NCI-H2227 treated with DMSO at 0.1 percent for 48 hours (cell line): Measurements from ENCODE around the gene THAP10.

Experiments
- DNase-seq: peaks from one replicate; lab custom pipeline; 2025; lab: John Stamatoyannopoulos, UW

Gene THAP10

DNA sequence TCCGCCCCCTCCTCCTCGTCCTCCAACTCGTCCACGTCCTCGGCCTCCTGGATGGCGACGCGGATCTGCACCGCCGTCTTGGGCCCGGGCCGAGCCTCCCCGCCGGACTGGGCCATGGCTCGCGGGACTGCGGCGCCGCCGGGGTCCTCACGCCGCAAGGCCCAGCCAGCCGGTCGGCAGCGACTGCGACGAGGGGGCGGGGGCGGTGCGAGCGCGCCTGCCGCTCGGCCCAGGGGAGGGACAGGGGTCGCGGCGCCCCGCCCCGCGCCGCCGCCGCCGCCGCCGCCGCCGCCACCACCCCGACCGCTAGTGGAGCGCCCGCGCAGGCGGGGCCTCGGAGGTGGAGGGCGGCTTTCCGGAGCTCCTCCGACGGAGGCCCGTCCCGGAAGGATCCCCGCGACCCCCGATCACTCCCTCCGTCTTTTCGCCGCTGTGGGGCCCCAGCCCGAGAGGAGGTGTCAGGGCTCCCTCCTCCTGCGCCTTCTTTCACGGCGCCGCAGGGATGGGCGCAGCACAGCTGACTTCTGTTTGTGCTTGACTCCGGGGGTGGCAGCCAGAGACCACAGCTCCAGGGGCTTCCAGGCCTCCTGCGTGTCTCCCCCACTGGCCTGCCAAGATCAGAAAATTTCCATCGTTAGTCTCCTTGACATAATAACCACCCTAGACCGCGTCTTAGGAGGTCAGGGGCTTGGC, 38.1 kb downstream of the THAP10 start, which contains the start of gene LARP6:
Gene LARP6, minus strand, starts transcription at position 185 of the 693 bp plus-strand sequence. Its CDS starts 69 bp downstream, at position 116.
- peak; percentile 11 for DNase-seq

DNA sequence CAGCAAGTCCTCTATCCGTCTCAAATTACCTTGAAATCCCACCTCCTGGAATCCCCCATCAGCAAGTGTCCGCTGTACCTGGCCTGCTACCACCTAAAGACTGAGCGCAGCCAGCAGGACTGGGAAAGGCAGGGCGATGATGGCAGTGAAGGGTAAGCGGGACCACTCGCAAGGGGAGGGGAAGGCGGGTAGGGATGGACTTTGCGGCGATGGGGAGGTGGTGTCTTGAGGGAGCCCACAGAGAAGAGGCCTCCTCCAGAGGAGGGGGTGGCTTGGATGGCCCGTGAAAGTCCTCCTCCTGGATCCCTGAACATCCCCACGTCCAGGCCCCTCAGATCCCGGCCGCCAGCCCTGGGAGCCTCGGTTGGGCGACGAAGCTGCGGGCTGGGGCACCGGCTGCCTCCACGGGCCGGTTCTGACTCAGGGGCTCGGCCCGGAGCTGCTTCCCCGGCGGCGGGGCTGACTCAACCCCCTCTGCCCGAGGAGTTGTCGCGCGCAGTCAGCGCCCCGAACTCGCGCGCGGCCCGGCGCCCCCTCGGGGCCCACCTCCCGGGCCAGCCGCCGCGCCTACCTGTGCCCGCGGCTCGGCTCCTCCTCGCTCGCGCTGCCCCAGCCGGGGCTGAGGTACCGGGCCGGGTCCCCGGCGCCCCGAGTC, 38.8 kb downstream of the THAP10 start:
- peak; percentile 14 for DNase-seq

- no peak for DNase-seq
Measured at GRCh38 chr15:70852501-70853317, 39.5 kb downstream of the THAP10 start.

- DNase-seq, result no peak
Measured at GRCh38 chr15:70851889-70852288, 40.3 kb downstream of the THAP10 start.

GRCh38 chr15:70845602-70846360, 46.5 kb downstream of the THAP10 start:
- no peak for DNase-seq

- DNase-seq, result no peak
Measured at GRCh38 chr15:70837476-70837875, 54.8 kb downstream of the THAP10 start.

- DNase-seq, result no peak
Measured at GRCh38 chr15:70835841-70836240, 56.4 kb downstream of the THAP10 start.

GRCh38 chr15:70835415-70835814, 56.8 kb downstream of the THAP10 start:
- DNase-seq, result no peak

- DNase-seq, result no peak
Measured at GRCh38 chr15:70834999-70835398, 57.2 kb downstream of the THAP10 start.

DNA sequence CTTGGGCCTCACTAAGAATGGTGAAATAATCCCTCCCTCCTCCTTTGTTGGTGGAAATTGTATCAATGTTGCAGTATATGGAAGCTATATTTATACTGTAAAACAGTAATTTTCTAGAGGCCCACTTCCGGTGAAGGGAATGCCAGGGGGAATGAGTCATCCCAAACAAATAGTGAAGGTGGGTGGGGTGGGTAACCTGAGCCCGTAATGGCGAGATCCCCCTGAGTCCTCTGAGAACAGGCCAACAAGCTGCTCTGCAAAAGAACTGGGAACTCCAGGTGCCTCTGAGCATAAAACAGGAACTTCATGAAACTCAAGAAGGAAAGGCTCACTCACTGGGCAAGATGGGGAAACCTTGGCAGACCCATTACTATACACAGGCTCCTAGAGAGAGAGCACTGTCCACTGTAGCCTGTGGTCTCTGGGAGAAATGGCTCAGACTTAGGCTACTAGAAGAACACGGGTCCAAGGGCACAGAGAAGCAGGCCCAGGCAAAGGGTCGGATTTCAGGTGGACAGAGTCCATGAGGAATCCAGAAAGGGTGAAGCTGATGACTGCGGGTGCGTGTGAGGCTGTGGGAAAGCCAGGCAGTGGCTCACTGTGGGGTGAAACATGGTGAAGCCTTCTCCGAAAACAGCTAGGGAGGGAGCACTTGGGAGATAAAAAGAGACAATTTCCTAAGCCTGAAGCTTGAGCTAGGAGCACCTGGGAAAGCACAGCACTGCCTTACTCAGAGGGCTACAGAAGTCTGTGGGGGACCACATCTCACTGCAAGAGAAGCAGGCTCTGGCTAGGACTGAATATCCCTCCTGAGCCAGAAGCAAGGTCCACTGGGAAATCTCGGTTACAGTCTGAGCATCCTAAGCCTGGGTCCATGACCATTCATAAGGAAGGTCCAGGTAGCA, 58.1 kb downstream of the THAP10 start:
- DNase-seq, result peak; percentile 20

DNA sequence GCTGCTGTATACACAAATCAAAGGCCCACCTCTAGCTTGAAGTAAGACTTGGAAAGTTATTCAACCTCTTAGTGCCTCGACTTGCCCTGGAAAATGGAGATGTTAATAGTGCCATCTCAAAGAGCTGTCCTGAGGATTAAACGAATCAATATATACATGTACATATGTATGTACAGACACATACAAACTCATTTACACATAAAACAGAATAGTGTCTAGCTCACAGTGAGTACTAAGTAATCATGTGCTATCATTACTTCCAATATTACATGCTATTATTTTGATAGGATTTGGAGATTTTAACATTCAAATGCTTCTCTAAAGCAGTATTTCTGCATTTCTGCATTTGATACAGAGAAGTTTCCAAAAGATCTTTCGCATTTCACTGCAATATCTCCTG, 58.8 kb downstream of the THAP10 start:
- DNase-seq, result no peak

DNA sequence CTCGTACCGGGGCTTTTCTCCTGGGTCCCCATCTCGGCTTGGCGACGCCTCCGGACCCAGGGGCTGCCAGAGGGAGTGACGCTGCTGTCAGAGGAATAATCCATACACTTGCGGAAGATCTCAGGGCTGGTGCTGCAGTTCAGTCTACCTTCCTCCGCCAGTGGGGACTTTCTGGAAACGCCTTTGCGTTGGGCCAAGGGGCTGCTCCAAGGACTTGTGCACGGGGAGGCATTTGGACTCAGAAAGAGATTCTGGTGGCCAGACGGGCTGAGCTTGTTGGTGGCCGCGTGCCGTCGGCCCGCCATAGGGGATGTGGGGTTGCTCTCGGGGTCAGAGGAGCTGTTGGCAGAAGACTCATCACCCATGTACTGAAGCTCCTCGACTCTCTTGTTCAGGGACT, 60.1 kb downstream of the THAP10 start:
- DNase-seq, result no peak
